HepG2 (cell line): ENCODE results near the gene HNRNPUL2. TPM values are rescaled to one million over a fixed set of nuclear protein-coding genes. Genes with fewer than 3 reads are reported as not detected.

ENCODE experiments used
- ATAC-seq: fragments of 200-7000 bp; cut with Tn5 transposase; 3 replicates; pipeline ENCODE4 v1.9.1; 2020; ENCODE audit warnings: mild to moderate bottlenecking, moderate library complexity
- BruUV-seq: library from RNA; stranded (reverse); fragments of 400-500 nt; replicated peaks from 2 replicates; lab custom pipeline; 2021; lab: Mats Ljungman, UMichigan
- CTCF ChIA-PET: fragments of 300-600 bp; formaldehyde crosslinking; extraction: SDS; loops from one replicate; lab custom pipeline; 2021; ENCODE audit warnings: low total read pairs, inconsistent platforms, low intra/inter-chr PET ratio; lab: Yijun Ruan, JAX
- POLR2A ChIA-PET: fragments of 350-600 bp; sonication (Branson Sonifier 250); formaldehyde crosslinking; loops from one replicate; lab custom pipeline; 2020; ENCODE audit warnings: antibody characterized with exemption, inconsistent platforms; lab: Yijun Ruan, JAX
- DNase-seq: peaks from one replicate; pipeline ENCODE4 v3.0.0-alpha.2; 2015; ENCODE audit warnings: low spot score
- FAIRE-seq: peaks from 3 replicates; lab custom pipeline; 2011; peaks lifted over from hg19 to GRCh38; lab: Jason Lieb, UNC
- H2AFZ ChIP-seq: one replicate; pipeline ENCODE4 v1.6.1; 2011; ENCODE audit warnings: low read length, inconsistent platforms
- H3K27ac ChIP-seq: fragments of 300-600 bp; 3 replicates; pipeline ENCODE4 v1.8.0; 2011; ENCODE audit warnings: mixed run types, mild to moderate bottlenecking, mixed read lengths, low read length, inconsistent platforms; ENCODE audit not compliant: insufficient read depth; ENCODE audit errors: extremely low read length
- H3K27me3 ChIP-seq, 2 experiments: fragments of 200-600 bp in 1 of 2; 2 replicates in 1 of 2; 3 replicates in 1 of 2; pipeline versions ENCODE4 v1.6.0 to v1.8.0; 2011; ENCODE audit warnings: low read length in 2 of 2, mild to moderate bottlenecking in 2 of 2, moderate library complexity in 2 of 2, inconsistent platforms in 1 of 2; ENCODE audit not compliant: insufficient read depth in 2 of 2, control insufficient read depth in 1 of 2
- H3K36me3 ChIP-seq, 2 experiments: fragments of 200-600 bp in 1 of 2; replicated peaks in 1 of 2; 2 replicates in 1 of 2; 3 replicates in 1 of 2; pipeline versions ENCODE4 v1.5.1 to v1.8.0; 2011; ENCODE audit warnings: low read length in 2 of 2, inconsistent platforms in 1 of 2; ENCODE audit not compliant: insufficient read depth in 2 of 2, control insufficient read depth in 1 of 2
- H3K4me1 ChIP-seq: 2 replicates; pipeline ENCODE4 v1.5.1; 2012; ENCODE audit warnings: low read length, inconsistent platforms; ENCODE audit not compliant: insufficient read depth
- H3K4me2 ChIP-seq: 2 replicates; pipeline ENCODE4 v1.6.0; 2011; ENCODE audit warnings: low read depth, low read length, inconsistent platforms
- H3K4me3 ChIP-seq, 3 experiments: fragments of 200-600 bp in 1 of 3; sonication (generic), shearing (Covaris generic) in 1 of 3; replicated peaks in 1 of 3; 2 replicates each; pipeline ENCODE4 v1.5.1; 2011 to 2016; ENCODE audit warnings: low read length in 3 of 3, inconsistent platforms in 2 of 3, low read depth in 2 of 3, mild to moderate bottlenecking in 2 of 3, control low read depth in 1 of 3, mixed read lengths in 1 of 3; ENCODE audit not compliant: insufficient read depth in 1 of 3
- H3K79me2 ChIP-seq: one replicate; pipeline ENCODE4 v1.6.1; 2011; ENCODE audit warnings: low read length, inconsistent platforms; ENCODE audit not compliant: insufficient read depth
- H3K9ac ChIP-seq: 2 replicates; pipeline ENCODE4 v1.6.0; 2011; ENCODE audit warnings: mild to moderate bottlenecking, low read depth, low read length, inconsistent platforms; ENCODE audit not compliant: insufficient read depth
- H3K9me3 ChIP-seq: 2 replicates; pipeline ENCODE4 v1.5.1; 2012; ENCODE audit warnings: mild to moderate bottlenecking, low read length
- H4K20me1 ChIP-seq: 2 replicates; pipeline ENCODE4 v1.6.0; 2011; ENCODE audit warnings: inconsistent platforms, mild to moderate bottlenecking, low read length, moderate library complexity; ENCODE audit not compliant: insufficient read depth
- GTF3A ChIP-seq: sonication (generic); formaldehyde crosslinking; conservative IDR thresholded peaks from 2 replicates; pipeline ENCODE4 v1.4.0; 2020; ENCODE audit warnings: mild to moderate bottlenecking, missing genetic modification reagents
- KDM4B ChIP-seq: sonication (generic); formaldehyde crosslinking; IDR thresholded peaks from 2 replicates; pipeline ENCODE4 v1.4.0; 2020; ENCODE audit warnings: missing genetic modification reagents
- KLF9 ChIP-seq: IDR thresholded peaks from 2 replicates; pipeline ENCODE4 v1.6.1; 2016; ENCODE audit warnings: low read depth
- PITX1 ChIP-seq: sonication (generic); formaldehyde crosslinking; IDR thresholded peaks from 2 replicates; pipeline ENCODE4 v1.5.1; 2020; ENCODE audit warnings: mild to moderate bottlenecking, missing genetic modification reagents
- SALL2 ChIP-seq: sonication (generic); formaldehyde crosslinking; IDR thresholded peaks from 2 replicates; pipeline ENCODE4 v1.8.1; 2023; ENCODE audit warnings: mild to moderate bottlenecking, missing genetic modification reagents, inconsistent platforms
- SP140L ChIP-seq: sonication (generic); formaldehyde crosslinking; IDR thresholded peaks from 2 replicates; pipeline ENCODE4 v1.4.0; 2020; ENCODE audit warnings: missing genetic modification reagents, borderline replicate concordance
- ZFYVE20 ChIP-seq: sonication (generic); formaldehyde crosslinking; IDR thresholded peaks from 2 replicates; pipeline ENCODE4 v1.8.0; 2023; ENCODE audit warnings: low read depth, mild to moderate bottlenecking, moderate library complexity, missing genetic modification reagents, borderline replicate concordance
- ZNF501 ChIP-seq: sonication (generic); formaldehyde crosslinking; IDR thresholded peaks from 2 replicates; pipeline ENCODE4 v1.5.1; 2020; ENCODE audit warnings: mild to moderate bottlenecking, moderate library complexity, missing genetic modification reagents
- ZNF614 ChIP-seq: IDR thresholded peaks from 2 replicates; pipeline ENCODE4 v1.6.1; 2018; ENCODE audit warnings: missing biosample characterization, missing genetic modification reagents, inconsistent platforms, borderline replicate concordance
- ZSCAN31 ChIP-seq: sonication (generic); formaldehyde crosslinking; IDR thresholded peaks from 2 replicates; pipeline ENCODE4 v1.5.0; 2020; ENCODE audit warnings: low read depth, mild to moderate bottlenecking, missing genetic modification reagents
- WGBS: methylation state at CpG from one replicate; pipeline ENCODE4 v1.1.6; 2017; ENCODE audit warnings: low lambda C conversion rate; 5-methylcytosine and 5-hydroxymethylcytosine counted together
- in situ Hi-C: cut with HindIII; loops from 2 replicates; pipeline ENCODE4 v1.10.0; 2017; ENCODE audit warnings: low pct_unique_long_range_greater_than_20kb; ENCODE audit not compliant: extremely low pct_ligation_motif_present
- intact Hi-C: fragments of 100-400 bp; cut with micrococcal nuclease; formaldehyde crosslinking; loops from one replicate; pipeline ENCODE4 v1.10.0; 2022; ENCODE audit not compliant: unreplicated experiment
- polyA plus RNA-seq, 8 experiments: library from polyadenylated mRNA; depleted of rRNA in 3 of 8; stranded (reverse) in 7 of 8; unstranded in 1 of 8; fragments of >200 nt; fragmentation: Illumina TruSeq in 4 of 8; extraction: Trizol in 4 of 8; gene quantifications; 2 replicates each; pipeline versions ENCODE4 v1.2.1 to v1.2.3, GENCODE V29; 2011 to 2016; ENCODE audit warnings: low read depth in 4 of 8, missing spikeins in 1 of 8, mixed read lengths in 1 of 8; ENCODE audit not compliant: insufficient read depth in 1 of 8
- total RNA-seq, 5 experiments: library from RNA; depleted of rRNA; stranded (reverse); fragments of >200 nt; fragmentation: Illumina TruSeq; extraction: Trizol; gene quantifications; 2 replicates each; pipeline ENCODE4 v1.2.3, GENCODE V29; 2016; ENCODE audit warnings: low read depth in 1 of 5
- TF ChIP-seq, protein P1 (sequence below): sonication (generic); formaldehyde crosslinking; conservative IDR thresholded peaks from 2 replicates; pipeline ENCODE4 v1.8.0; 2022; ENCODE audit warnings: missing genetic modification reagents

Gene HNRNPUL2
- total and polyA plus RNA-seq, 2 of the 13 experiments (the other 11 are each of a cell fraction or from before 2014, with no cell fraction given) = 8.4 to 9.6 TPM

DNA sequence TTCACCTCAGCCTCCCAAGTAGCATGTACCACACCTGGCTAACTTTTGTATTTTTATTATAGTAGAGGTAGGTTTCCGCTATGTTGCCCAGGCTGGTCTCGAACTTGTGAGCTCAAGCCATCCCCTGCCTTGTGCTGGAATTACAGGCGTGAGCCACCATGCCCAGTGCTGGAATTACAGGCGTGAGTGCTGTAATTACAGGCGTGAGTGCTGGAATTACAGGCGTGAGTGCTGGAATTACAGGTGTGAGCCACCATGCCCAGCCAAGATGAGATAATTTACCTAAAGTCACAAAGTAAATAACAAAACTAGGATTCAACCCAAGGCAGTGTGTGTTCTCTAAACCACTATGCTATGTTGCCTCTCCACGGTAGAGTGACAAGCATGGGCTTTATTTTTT, 44.7 kb downstream of the HNRNPUL2 start:
- ChIA-PET POLR2A (interaction anchor here (2.0 kb wide), 1 partner anchor 17 kb away, joined by 4 read pairs; the partner anchor contains the start of gene CSKMT), CTCF (no interaction called here)
- DNase-seq = no peak
- no peak overlapping the region for H3K4me2 ChIP-seq
- 78% methylated on average over 7 of the region's 7 CpGs for WGBS
- no peak overlapping the region for H3K9ac ChIP-seq
- intact Hi-C loops (no loop called here), in situ Hi-C loops (no loop called here)
- no TSS peak for BruUV-seq
- TF ChIP-seq PITX1 (CRISPR knock-in tag) = no peak
- no peak for TF ChIP-seq ZSCAN31
- TF ChIP-seq ZNF501 (CRISPR knock-in tag) = no peak
- no peak for TF ChIP-seq KLF9 (CRISPR knock-in tag)
- no peak for TF ChIP-seq KDM4B (CRISPR knock-in tag)
- TF ChIP-seq ZFYVE20 = no peak
- no peak for TF ChIP-seq ZNF614
- TF ChIP-seq, protein P1, sequence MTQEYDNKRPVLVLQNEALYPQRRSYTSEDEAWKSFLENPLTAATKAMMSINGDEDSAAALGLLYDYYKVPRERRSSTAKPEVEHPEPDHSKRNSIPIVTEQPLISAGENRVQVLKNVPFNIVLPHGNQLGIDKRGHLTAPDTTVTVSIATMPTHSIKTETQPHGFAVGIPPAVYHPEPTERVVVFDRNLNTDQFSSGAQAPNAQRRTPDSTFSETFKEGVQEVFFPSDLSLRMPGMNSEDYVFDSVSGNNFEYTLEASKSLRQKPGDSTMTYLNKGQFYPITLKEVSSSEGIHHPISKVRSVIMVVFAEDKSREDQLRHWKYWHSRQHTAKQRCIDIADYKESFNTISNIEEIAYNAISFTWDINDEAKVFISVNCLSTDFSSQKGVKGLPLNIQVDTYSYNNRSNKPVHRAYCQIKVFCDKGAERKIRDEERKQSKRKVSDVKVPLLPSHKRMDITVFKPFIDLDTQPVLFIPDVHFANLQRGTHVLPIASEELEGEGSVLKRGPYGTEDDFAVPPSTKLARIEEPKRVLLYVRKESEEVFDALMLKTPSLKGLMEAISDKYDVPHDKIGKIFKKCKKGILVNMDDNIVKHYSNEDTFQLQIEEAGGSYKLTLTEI (CRISPR knock-in tag) = no peak
- no peak for TF ChIP-seq SALL2
- TF ChIP-seq SP140L (CRISPR knock-in tag) = no peak
- TF ChIP-seq GTF3A (CRISPR knock-in tag) = no peak
- no peak overlapping the region for H3K27ac ChIP-seq
- no peaks in the 10 kb centered on the region for H4K20me1 ChIP-seq
- no peak overlapping the region for H3K4me3 ChIP-seq
- no peaks in the 10 kb centered on the region for H3K9me3 ChIP-seq
- H3K27me3 ChIP-seq = no peaks in the 10 kb centered on the region
- no peaks in the 10 kb centered on the region for H3K36me3 ChIP-seq
- ATAC-seq = no peak
- H3K4me1 ChIP-seq = peaks cover 30% of the 10 kb centered on the region
- FAIRE-seq = no peak
- H3K79me2 ChIP-seq = peaks cover 8% of the 10 kb centered on the region
- no peak overlapping the region for H2AFZ ChIP-seq
